ENCODE data around the gene SNRK. TPM values are rescaled to one million over a fixed set of nuclear protein-coding genes. Genes with fewer than 3 reads are reported as not detected.

SNRK gene
- total RNA-seq, 1 experiment from 2014 or later, result 14.4 TPM

DNA sequence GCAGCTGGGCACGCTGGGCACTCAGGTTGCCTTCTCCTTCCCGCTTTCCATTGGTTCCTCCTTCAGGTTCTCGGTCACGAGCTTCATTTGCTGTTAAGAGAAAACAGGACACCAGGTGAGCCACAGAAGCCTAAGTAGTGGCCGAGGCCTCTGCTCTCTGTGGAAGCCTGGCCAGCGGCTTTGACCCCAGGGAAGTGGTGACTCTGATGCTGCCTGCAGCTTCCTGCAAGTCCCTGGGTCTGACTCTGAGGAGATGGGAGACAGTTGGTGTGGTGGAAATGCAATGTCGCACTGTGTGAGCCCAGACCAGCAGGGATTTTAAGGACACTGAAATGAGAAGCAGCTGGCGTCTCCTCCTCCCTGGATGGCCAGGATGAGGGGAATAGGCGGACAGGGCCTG, 80.5 kb downstream of the SNRK start:
- H3K4me2 ChIP-seq, result no peak overlapping the region
- H3K4me1 ChIP-seq (replicated peaks; ENCODE audit: insufficient read depth), result no peaks in the 10 kb centered on the region
- TF ChIP-seq EZH2 (IDR thresholded peaks at IDR 0.05; ENCODE audit: low read depth), result no peak
- TF ChIP-seq, protein P1, sequence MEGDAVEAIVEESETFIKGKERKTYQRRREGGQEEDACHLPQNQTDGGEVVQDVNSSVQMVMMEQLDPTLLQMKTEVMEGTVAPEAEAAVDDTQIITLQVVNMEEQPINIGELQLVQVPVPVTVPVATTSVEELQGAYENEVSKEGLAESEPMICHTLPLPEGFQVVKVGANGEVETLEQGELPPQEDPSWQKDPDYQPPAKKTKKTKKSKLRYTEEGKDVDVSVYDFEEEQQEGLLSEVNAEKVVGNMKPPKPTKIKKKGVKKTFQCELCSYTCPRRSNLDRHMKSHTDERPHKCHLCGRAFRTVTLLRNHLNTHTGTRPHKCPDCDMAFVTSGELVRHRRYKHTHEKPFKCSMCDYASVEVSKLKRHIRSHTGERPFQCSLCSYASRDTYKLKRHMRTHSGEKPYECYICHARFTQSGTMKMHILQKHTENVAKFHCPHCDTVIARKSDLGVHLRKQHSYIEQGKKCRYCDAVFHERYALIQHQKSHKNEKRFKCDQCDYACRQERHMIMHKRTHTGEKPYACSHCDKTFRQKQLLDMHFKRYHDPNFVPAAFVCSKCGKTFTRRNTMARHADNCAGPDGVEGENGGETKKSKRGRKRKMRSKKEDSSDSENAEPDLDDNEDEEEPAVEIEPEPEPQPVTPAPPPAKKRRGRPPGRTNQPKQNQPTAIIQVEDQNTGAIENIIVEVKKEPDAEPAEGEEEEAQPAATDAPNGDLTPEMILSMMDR (conservative IDR thresholded peaks at IDR 0.05), result no peak
- H3K27ac ChIP-seq, result no peak overlapping the region
- H2AFZ ChIP-seq, result no peak overlapping the region
- DNase-seq, result no peak
- H3K36me3 ChIP-seq (ENCODE audit: low read depth), result no peaks in the 10 kb centered on the region
- ChIA-PET CTCF (no interaction called here), POLR2A (ENCODE audit: unreplicated experiment) (no interaction called here)
- H3K9me2 ChIP-seq (ENCODE audit: insufficient read depth), result no peaks in the 10 kb centered on the region
- intact Hi-C loops (cut with micrococcal nuclease; ENCODE audit: unreplicated experiment), result no loop called here
- no peak overlapping the region for H3K4me3 ChIP-seq
- BruUV-seq (replicated peaks), result no TSS peak
- no peaks in the 10 kb centered on the region for H3K27me3 ChIP-seq (ENCODE audit: insufficient read depth, low read depth)
- H3F3A ChIP-seq (ENCODE audit: insufficient read depth, low read depth), result no peaks in the 10 kb centered on the region
- no peaks in the 10 kb centered on the region for H4K20me1 ChIP-seq (ENCODE audit: insufficient read depth)
- no peaks in the 10 kb centered on the region for H3K79me2 ChIP-seq (ENCODE audit: low read depth)
- no peaks in the 10 kb centered on the region for H3K9me3 ChIP-seq (ENCODE audit: insufficient read depth, low read depth)

DNA sequence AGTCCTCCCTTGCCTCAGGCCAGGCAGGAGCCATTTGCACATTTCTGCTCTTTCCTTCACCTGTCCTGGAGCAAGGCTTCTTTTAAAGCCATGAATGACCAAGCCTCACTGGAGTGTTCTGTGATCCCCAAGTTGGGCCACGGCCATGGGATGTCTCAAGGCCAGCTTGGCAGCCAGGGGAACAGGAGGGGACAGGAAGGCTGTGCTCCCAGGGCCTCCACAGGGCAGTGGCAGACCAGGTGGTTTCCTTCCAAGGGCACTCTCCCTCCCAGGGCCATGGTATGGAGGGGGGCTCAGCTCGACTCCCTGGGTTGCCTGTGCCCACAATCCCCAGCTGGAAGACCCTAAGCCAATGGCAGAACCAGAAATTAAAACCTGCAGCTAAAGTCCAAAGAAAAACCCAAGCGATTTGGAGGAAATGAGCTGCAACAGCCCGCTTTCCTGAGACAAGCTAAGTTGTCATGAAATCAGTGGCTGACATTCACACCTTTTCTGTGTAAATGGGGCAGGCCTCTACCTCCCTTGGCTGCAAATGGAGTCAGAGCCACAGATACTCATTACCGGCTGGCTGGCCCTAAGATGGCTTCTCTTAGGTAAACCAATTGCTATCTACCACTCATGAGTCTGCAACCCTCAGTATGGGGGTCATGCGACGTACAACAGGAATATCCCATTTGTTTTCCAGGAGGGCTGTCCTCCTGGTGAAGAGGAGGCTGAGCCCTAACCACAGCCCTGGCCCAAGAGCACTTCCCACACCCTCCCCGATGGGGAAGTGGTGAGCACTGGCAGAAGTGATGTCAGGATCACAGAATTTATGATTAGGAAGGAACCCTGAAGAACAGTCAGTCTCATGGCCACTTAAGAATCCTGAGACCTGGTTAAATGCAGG, 83.3 kb downstream of the SNRK start:
- H3K9me3 ChIP-seq (ENCODE audit: insufficient read depth, low read depth), result no peaks in the 10 kb centered on the region
- no peaks in the 10 kb centered on the region for H3K79me2 ChIP-seq (ENCODE audit: low read depth)
- no peaks in the 10 kb centered on the region for H4K20me1 ChIP-seq (ENCODE audit: insufficient read depth)
- intact Hi-C loops (cut with micrococcal nuclease; ENCODE audit: unreplicated experiment), result no loop called here
- CTCF ChIA-PET, result no interaction called here
- no peak for TF ChIP-seq EZH2 (IDR thresholded peaks at IDR 0.05; ENCODE audit: low read depth)
- TF ChIP-seq, protein P1 (conservative IDR thresholded peaks at IDR 0.05), result no peak
- no peak overlapping the region for H3K27ac ChIP-seq
- H3K4me2 ChIP-seq, result no peak overlapping the region
- H3F3A ChIP-seq (ENCODE audit: insufficient read depth, low read depth), result no peaks in the 10 kb centered on the region
- POLR2A ChIA-PET (ENCODE audit: unreplicated experiment), result no interaction called here
- H3K4me1 ChIP-seq (replicated peaks; ENCODE audit: insufficient read depth), result no peaks in the 10 kb centered on the region
- no peaks in the 10 kb centered on the region for H3K36me3 ChIP-seq (ENCODE audit: low read depth)
- no peaks in the 10 kb centered on the region for H3K27me3 ChIP-seq (ENCODE audit: insufficient read depth, low read depth)
- no peak for DNase-seq
- no peaks in the 10 kb centered on the region for H3K9me2 ChIP-seq (ENCODE audit: insufficient read depth)
- H3K4me3 ChIP-seq, result no peak overlapping the region
- H2AFZ ChIP-seq, result no peak overlapping the region
- BruUV-seq (replicated peaks), result no TSS peak

DNA sequence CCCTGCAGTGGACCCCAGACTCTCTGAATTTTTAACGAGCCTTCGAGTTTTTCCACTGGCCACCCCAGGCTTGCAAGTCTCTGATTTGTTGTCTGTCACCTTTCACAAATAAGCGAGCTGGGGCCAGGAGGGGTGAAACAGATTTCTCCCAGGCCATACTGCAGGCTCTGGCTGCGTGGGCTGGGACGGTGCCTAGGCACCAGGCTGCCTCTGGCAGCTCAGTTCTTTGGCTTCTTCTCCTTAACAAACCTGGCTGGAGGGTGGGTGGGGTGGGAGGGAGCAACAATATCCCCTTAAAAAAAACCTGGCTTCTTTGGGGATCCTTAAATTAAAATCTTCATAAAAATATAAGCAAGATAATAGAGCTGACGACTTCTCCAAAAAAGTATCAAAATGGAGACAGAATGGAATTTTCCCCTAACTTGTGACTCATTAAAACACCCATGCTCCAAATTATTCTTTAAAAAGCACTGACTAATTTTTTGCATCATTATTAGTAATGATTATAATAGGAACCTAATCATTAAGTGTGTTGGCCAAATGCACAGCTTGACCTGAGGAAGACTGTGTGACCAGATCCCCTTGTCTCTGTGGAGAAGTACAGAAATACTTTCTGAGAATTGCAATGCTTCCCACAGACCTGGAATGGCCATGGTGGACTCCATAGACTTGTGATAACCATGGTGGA, 84.1 kb downstream of the SNRK start:
- no peak overlapping the region for H3K27ac ChIP-seq
- no TSS peak for BruUV-seq (replicated peaks)
- H3K4me3 ChIP-seq, result no peak overlapping the region
- H2AFZ ChIP-seq, result no peak overlapping the region
- no peaks in the 10 kb centered on the region for H4K20me1 ChIP-seq (ENCODE audit: insufficient read depth)
- H3F3A ChIP-seq (ENCODE audit: insufficient read depth, low read depth), result no peaks in the 10 kb centered on the region
- no peaks in the 10 kb centered on the region for H3K27me3 ChIP-seq (ENCODE audit: insufficient read depth, low read depth)
- H3K4me2 ChIP-seq, result no peak overlapping the region
- H3K9me3 ChIP-seq (ENCODE audit: insufficient read depth, low read depth), result no peaks in the 10 kb centered on the region
- DNase-seq, result no peak
- ChIA-PET POLR2A (ENCODE audit: unreplicated experiment) (no interaction called here), CTCF (no interaction called here)
- H3K79me2 ChIP-seq (ENCODE audit: low read depth), result no peaks in the 10 kb centered on the region
- TF ChIP-seq, protein P1 (conservative IDR thresholded peaks at IDR 0.05), result no peak
- TF ChIP-seq EZH2 (IDR thresholded peaks at IDR 0.05; ENCODE audit: low read depth), result no peak
- intact Hi-C loops (cut with micrococcal nuclease; ENCODE audit: unreplicated experiment), result no loop called here
- H3K36me3 ChIP-seq (ENCODE audit: low read depth), result no peaks in the 10 kb centered on the region
- H3K4me1 ChIP-seq (replicated peaks; ENCODE audit: insufficient read depth), result no peaks in the 10 kb centered on the region
- no peaks in the 10 kb centered on the region for H3K9me2 ChIP-seq (ENCODE audit: insufficient read depth)
